Lower lobe of right lung (tissue), 2 donors: ENCODE data around the gene CCDC201. TPM values are rescaled to one million over a fixed set of nuclear protein-coding genes. Genes with fewer than 3 reads are reported as not detected.
A peak's percentile ranks its signal among the peaks of the same experiment; 100 is the strongest.

Experiments used
- ATAC-seq, 2 donors: fragments of 200-7000 bp; cut with Tn5 transposase; one replicate each; pipeline ENCODE4 v1.9.1; 2020 to 2022; ENCODE audit warnings: mild to moderate bottlenecking in 2 of 2, moderate library complexity in 2 of 2
- DNase-seq: peaks from one replicate; pipeline ENCODE4 v3.0.0-alpha.2; 2020
- H3K27ac ChIP-seq: fragments of 200-600 bp; one replicate; pipeline ENCODE4 v1.8.0; 2022
- H3K27me3 ChIP-seq: fragments of 200-600 bp; one replicate; pipeline ENCODE4 v1.8.0; 2022; ENCODE audit warnings: low read depth
- H3K36me3 ChIP-seq: fragments of 200-600 bp; one replicate; pipeline ENCODE4 v1.8.0; 2022; ENCODE audit warnings: mild to moderate bottlenecking
- H3K4me1 ChIP-seq: fragments of 200-600 bp; one replicate; pipeline ENCODE4 v1.8.0; 2022
- H3K4me3 ChIP-seq: fragments of 200-600 bp; one replicate; pipeline ENCODE4 v1.8.0; 2022; ENCODE audit warnings: mild to moderate bottlenecking
- H3K9me3 ChIP-seq: fragments of 200-600 bp; one replicate; pipeline ENCODE4 v1.8.0; 2022
- intact Hi-C: fragments of 100-400 bp; cut with DNase I; formaldehyde crosslinking; loops from one replicate; pipeline ENCODE4 v1.11.0; 2022
- total RNA-seq: library from RNA; stranded (reverse); fragmentation: NEBNext Ultra II Directional; extraction: Animal tissue kit (Norgen Biotek cat#: 25700); gene quantifications from one replicate; pipeline ENCODE4 v1.2.1, GENCODE V29; 2021
- TF ChIP-seq, protein P1 (sequence below): fragments of 200-600 bp; IDR thresholded peaks from one replicate; pipeline ENCODE4 v1.8.0; 2022; ENCODE audit warnings: antibody characterized with exemption, mild to moderate bottlenecking
- donor health status: DM: no; HTN: yes; CAD: no; lungs with severe emphysema.

The CCDC201 gene
- total RNA-seq, 1 donor from 2014 or later: not detected

DNA sequence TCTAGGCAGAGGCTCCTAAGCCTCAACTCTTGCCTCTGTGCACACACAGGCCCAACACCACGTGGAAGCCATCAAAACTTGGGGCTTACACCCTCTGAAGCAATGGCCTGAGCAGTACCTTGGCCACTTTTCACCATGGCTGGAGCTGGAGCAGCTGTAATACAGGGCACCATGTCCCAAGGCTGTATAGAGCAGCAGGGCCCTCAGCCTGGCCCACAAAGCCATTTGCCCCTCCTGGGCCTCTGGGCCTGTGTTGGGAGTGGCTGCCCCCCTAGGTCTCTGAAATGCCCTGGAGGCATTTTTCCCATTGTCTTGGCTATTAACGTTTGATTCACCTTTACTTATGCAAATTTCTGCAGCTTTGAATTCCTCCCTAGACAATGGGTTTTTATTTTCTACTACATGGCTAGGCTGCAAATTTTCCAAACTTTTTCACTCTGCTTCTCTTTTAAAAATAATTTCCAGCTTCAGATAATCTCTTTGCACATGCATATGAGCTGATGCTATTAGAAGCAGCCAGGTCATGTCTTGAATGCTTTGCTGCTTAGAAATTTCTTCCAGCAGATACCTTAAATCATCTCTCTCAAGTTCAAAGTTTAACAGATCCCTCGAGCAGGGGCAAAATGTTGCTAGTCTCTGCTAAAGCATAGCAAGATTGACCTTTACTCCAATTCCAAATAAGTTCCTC lies 5.7 kb upstream of the CCDC201 start:
- Histone ChIP-seq H3K4me3 (no peak overlapping the region), H3K9me3 (peaks cover 8% of the 10 kb centered on the region), H3K27me3 (no peaks in the 10 kb centered on the region), H3K36me3 (no peaks in the 10 kb centered on the region), H3K4me1 (no peaks in the 10 kb centered on the region), H3K27ac (no peak overlapping the region)
- DNase-seq (no peak), ATAC-seq (no peak)
- intact Hi-C loops: no loop called here
- TF ChIP-seq, protein P1, sequence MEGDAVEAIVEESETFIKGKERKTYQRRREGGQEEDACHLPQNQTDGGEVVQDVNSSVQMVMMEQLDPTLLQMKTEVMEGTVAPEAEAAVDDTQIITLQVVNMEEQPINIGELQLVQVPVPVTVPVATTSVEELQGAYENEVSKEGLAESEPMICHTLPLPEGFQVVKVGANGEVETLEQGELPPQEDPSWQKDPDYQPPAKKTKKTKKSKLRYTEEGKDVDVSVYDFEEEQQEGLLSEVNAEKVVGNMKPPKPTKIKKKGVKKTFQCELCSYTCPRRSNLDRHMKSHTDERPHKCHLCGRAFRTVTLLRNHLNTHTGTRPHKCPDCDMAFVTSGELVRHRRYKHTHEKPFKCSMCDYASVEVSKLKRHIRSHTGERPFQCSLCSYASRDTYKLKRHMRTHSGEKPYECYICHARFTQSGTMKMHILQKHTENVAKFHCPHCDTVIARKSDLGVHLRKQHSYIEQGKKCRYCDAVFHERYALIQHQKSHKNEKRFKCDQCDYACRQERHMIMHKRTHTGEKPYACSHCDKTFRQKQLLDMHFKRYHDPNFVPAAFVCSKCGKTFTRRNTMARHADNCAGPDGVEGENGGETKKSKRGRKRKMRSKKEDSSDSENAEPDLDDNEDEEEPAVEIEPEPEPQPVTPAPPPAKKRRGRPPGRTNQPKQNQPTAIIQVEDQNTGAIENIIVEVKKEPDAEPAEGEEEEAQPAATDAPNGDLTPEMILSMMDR: no peak

DNA sequence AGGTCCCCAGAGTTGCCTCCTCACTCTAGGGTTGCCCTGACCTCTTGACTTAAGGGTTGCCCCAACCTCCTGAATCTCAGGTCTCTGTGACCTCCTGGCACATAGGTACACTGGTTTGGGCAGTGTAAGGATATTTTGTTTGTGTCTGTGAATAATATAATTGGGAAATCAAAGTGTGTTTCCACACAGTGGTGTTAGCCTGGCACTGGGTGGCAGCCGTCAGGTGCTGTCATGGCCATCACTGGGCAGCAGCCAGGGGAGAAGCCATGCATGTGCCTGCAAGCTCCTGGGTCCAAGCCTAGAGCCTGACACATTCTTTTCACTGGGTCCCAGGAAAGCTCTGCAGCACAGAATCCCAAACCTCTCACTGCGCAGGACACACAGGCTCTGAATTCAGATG lies 3.6 kb upstream of the CCDC201 start:
- ATAC-seq: no peak
- H3K27me3 ChIP-seq: no peaks in the 10 kb centered on the region
- intact Hi-C loops: no loop called here
- H3K36me3 ChIP-seq: no peaks in the 10 kb centered on the region
- H3K4me1 ChIP-seq: no peaks in the 10 kb centered on the region
- no peak overlapping the region for H3K4me3 ChIP-seq
- H3K9me3 ChIP-seq: peaks cover 8% of the 10 kb centered on the region
- no peak overlapping the region for H3K27ac ChIP-seq
- TF ChIP-seq, protein P1: no peak
- no peak for DNase-seq

DNA sequence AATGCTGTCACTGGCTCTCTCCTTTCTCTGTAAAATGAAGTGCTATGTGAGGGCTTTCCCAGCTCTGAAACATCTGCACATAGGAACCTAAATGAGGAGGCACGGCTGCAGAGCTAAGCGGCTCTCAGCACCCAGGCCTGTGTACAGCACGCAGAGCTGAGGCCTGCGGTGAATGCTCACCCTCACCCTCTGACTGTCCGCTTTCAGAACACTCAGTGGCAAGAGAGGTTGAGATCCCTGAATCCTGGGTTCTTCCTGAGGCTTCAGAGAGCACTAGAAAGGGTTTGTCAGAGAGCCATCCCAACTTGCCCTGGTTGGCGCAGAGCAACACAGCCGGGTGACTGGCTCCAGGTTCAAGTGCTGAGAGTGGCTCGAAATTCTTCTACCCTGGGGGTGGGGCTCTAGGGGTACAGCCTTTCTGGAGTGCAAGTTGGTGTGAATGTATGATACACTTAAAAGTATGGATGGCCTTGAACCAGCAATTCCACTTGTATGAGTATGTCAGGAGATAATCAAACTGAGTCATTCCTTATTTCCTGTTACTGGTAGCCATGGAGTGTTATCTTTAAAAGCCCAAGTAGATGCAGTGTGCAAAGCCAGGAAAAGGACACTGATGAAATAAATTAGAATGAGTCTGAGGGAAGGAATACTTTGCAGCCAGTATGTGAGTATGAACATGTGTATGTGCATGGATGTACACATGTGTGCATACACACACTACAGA lies 1.7 kb upstream of the CCDC201 start:
- intact Hi-C loops: no loop called here
- H3K4me1 ChIP-seq: no peaks in the 10 kb centered on the region
- TF ChIP-seq, protein P1: no peak
- H3K27me3 ChIP-seq: no peaks in the 10 kb centered on the region
- no peak for ATAC-seq
- no peak overlapping the region for H3K4me3 ChIP-seq
- no peak for DNase-seq
- no peak overlapping the region for H3K27ac ChIP-seq
- peaks cover 8% of the 10 kb centered on the region for H3K9me3 ChIP-seq
- H3K36me3 ChIP-seq: no peaks in the 10 kb centered on the region

DNA sequence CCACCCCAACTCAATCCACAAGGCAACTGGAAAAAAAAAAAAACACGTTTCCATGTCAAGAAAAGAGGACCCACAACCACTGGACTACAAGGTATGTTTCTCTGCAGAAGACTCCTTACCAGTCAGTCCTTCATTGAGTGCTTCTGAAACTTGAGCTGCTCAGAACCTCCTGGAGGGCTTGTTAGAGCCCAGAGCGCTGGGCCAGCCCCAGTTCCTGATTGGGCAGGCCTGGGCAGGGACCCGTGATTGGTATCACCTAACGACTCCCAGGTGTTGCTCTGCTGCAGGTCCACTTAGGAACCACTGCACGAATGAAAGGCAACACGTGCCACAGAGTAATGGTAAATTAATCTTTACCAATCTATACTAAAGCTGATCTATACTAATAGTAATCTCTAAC lies 473 bp upstream of the CCDC201 start:
- ATAC-seq: no peak
- H3K27ac ChIP-seq: no peak overlapping the region
- no peaks in the 10 kb centered on the region for H3K27me3 ChIP-seq
- no peaks in the 10 kb centered on the region for H3K36me3 ChIP-seq
- peaks cover 4% of the 10 kb centered on the region for H3K9me3 ChIP-seq
- DNase-seq: no peak
- TF ChIP-seq, protein P1: no peak
- intact Hi-C loops: no loop called here
- no peak overlapping the region for H3K4me3 ChIP-seq
- no peaks in the 10 kb centered on the region for H3K4me1 ChIP-seq

DNA sequence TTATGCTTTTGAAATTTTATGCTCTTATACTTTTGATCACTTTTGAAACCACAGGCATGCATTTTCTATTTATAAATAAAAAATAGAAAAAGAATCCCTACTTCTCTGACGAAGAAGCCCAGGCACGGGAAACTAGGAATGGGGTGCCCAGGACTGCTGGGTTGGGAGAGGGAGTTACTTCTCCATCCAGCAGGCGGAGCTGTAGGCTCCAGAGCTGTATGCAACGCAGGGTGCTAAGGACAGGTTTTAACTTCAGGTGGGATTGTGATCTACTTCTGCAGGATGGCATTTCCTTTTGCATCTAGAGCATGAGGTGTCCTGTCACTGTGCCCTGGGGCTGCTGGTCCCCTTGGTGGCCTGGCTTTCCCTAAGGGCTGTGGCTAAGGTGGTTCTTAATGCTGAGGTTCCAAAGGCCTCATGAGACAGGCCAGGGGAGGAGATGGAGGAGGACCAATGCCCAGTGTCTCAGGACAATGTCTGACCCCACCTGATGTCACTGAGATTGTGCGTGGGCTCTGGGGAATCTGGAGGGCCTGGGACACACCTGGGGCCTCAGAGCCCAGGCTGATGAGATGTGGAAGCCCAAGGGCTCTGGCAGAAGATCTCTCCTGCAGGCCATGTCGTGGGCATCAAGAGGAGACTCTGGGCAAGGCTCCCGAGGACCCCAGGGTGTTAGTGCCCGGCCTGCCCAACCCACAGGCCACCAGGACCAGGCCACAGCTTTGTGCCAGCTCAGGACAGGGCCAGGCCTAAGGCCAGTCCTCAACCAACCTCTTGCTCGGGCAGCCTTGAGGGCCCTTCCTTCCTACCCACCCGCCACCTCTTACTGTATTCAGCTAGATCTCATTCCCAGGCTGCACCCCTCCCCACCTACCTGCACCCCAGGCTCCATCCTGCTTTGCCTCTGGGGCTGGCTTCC lies 507 bp downstream of the CCDC201 start:
- Histone ChIP-seq H3K9me3 (peaks cover 7% of the 10 kb centered on the region), H3K27me3 (no peaks in the 10 kb centered on the region), H3K4me3 (no peak overlapping the region), H3K4me1 (no peaks in the 10 kb centered on the region), H3K36me3 (no peaks in the 10 kb centered on the region), H3K27ac (no peak overlapping the region)
- intact Hi-C loops: no loop called here
- TF ChIP-seq, protein P1: peak; percentile 19
- DNase-seq: no peak
- ATAC-seq: peak in 1 of 2 donors; percentile 26
